Heart right ventricle (tissue), 16 donors: ENCODE measurements around the gene DYNC1I2. TPM values are rescaled to one million over a fixed set of nuclear protein-coding genes. Genes with fewer than 3 reads are reported as not detected.

ENCODE experiments used
- ATAC-seq, 8 donors: fragments of 200-7000 bp; cut with Tn5 transposase; one replicate each; pipeline ENCODE4 v1.9.1; 2020; ENCODE audit warnings: mild to moderate bottlenecking in 8 of 8, moderate library complexity in 8 of 8, moderate number of reproducible peaks in 1 of 8
- DNase-seq, 2 donors: peaks; one replicate each; pipeline ENCODE4 v3.0.0-alpha.2; 2020
- H3K27ac ChIP-seq, 10 donors: fragments of 200-600 bp; sonication (generic) in 2 of 10; one replicate each; pipeline versions ENCODE4 v1.5.0 to v1.8.0; 2020 to 2022; ENCODE audit warnings: mild to moderate bottlenecking in 3 of 10
- H3K27me3 ChIP-seq, 7 donors: fragments of 200-600 bp; one replicate each; pipeline ENCODE4 v1.8.0; 2021 to 2022; ENCODE audit warnings: mild to moderate bottlenecking in 2 of 7
- H3K36me3 ChIP-seq, 9 donors: fragments of 200-600 bp; sonication (generic) in 1 of 9; one replicate each; pipeline versions ENCODE4 v1.5.0 to v1.8.0; 2020 to 2022; ENCODE audit warnings: mild to moderate bottlenecking in 2 of 9
- H3K4me1 ChIP-seq, 9 donors: fragments of 200-600 bp; sonication (generic) in 1 of 9; one replicate each; pipeline versions ENCODE4 v1.5.0 to v1.8.0; 2020 to 2022; ENCODE audit warnings: mild to moderate bottlenecking in 4 of 9
- H3K4me3 ChIP-seq, 10 donors: fragments of 200-600 bp; sonication (generic) in 2 of 10; one replicate each; pipeline versions ENCODE4 v1.5.0 to v1.8.0; 2020 to 2022; ENCODE audit warnings: mild to moderate bottlenecking in 7 of 10, moderate library complexity in 2 of 10
- H3K9me3 ChIP-seq, 11 donors: fragments of 200-600 bp in 10 of 11; sonication (generic) in 2 of 11; one replicate each; pipeline versions ENCODE4 v1.5.0 to v1.8.0; 2013 to 2022; ENCODE audit warnings: mild to moderate bottlenecking in 2 of 11, control low read depth in 1 of 11, moderate library complexity in 1 of 11
- CTCF ChIP-seq, 9 donors: fragments of 200-600 bp; sonication (generic) in 2 of 9; IDR thresholded peaks; one replicate each; pipeline versions ENCODE4 v1.5.0 to v1.8.0; 2021 to 2022; ENCODE audit warnings: antibody characterized with exemption in 9 of 9, mild to moderate bottlenecking in 5 of 9, moderate library complexity in 1 of 9
- WGBS, 2 donors: extraction: QIAGEN DNeasy Blood & Tissue Kit; methylation state at CpG; one replicate each; pipeline ENCODE4 v1.1.7; 2013; ENCODE audit warnings: inconsistent platforms in 1 of 2; 5-methylcytosine and 5-hydroxymethylcytosine counted together
- intact Hi-C, 10 donors: fragments of 100-400 bp; cut with DNase I; formaldehyde crosslinking; loops; one replicate each; pipeline versions ENCODE4 v1.11.1 to v1.14.2; 2022
- polyA plus RNA-seq, 2 donors: library from polyadenylated mRNA; stranded (reverse); fragments of 200-250 nt; gene quantifications; one replicate each; pipeline ENCODE4 v1.2.3, GENCODE V29; 2013
- total RNA-seq, 10 donors: library from RNA; stranded (reverse); fragmentation: NEBNext Ultra II Directional in 3 of 10; extraction: Animal tissue kit (Norgen Biotek cat#: 25700) in 3 of 10; gene quantifications; one replicate each; pipeline versions ENCODE4 v1.2.1 to v1.2.4, GENCODE V29; 2021 to 2023
- donor health status: Arrhythmogenic right ventricular cardiomyopathy.
- donor health status: ischemic (EF 13 %, LVEDD 7.1; RV severe dilation, severe dysfunction).
- donor health status: healthy with polysubstance abuse.
- donor health status: DM: no; HTN: yes; CAD: no.
- donor health status: DM: no; HTN: no; CAD: no.
- donor health status: ischemic (EF 25% LVEDD 6.9; RV normal size, moderate dysfunction).
- donor health status: ischemic (EF 25% LVEDD 5.7; RV mildly dilated, moderate dysfunction).
- donor health status: healthy.
- donor health status: DM: yes; HTN: yes; CAD: no.
- donor health status: Ischemic cardiomyopathy.
- donor health status: ischemic (EF 35%, LVEDD 5.7; RV mildly dilated, moderate dysfunction).
- donor health status: nonischemic (EF 11% LVEDD 7.7; RV severe dilation, severe dysfunction).
- donor health status: DM: yes; HTN: yes; CAD: no.
- donor health status: PGD.
- donor health status: ischemic (EF 29% LVEDD 5.4; RV normal size, mild dysfunction).
- donor health status: nonischemic (EF 23%, LVEDD 6.1; RV moderate dilation, normal function).

Gene DYNC1I2
- total and polyA plus RNA-seq, 12 donors, result 63.3 to 81.4 (median 74.8) TPM

GRCh38 chr2:171741189-171741588 is 53.9 kb downstream of the DYNC1I2 start:
- WGBS, 2 donors, result 84 to 88% methylated on average over 2 of the region's 2 CpGs
- no peak overlapping the region for H3K4me3 ChIP-seq
- no peaks in the 10 kb centered on the region for H3K9me3 ChIP-seq
- H3K4me1 ChIP-seq, result no peaks in the 10 kb centered on the region
- H3K36me3 ChIP-seq, result peaks cover 0 to 100% (median 48%) of the 10 kb centered on the region in 9 donors
- ATAC-seq, result no peak
- intact Hi-C loops, result no loop called here
- no peaks in the 10 kb centered on the region for H3K27me3 ChIP-seq
- no peak for TF ChIP-seq CTCF (IDR thresholded peaks at IDR 0.05)
- no peak overlapping the region for H3K27ac ChIP-seq
- no peak for DNase-seq

GRCh38 chr2:171742760-171743159 is 55.5 kb downstream of the DYNC1I2 start:
- intact Hi-C loops, result no loop called here
- Histone ChIP-seq H3K4me1 (no peaks in the 10 kb centered on the region), H3K9me3 (no peaks in the 10 kb centered on the region), H3K36me3 (peaks cover 0 to 100% (median 43%) of the 10 kb centered on the region in 9 donors), H3K27me3 (no peaks in the 10 kb centered on the region), H3K27ac (no peak overlapping the region), H3K4me3 (no peak overlapping the region)
- ATAC-seq (no peak), DNase-seq (no peak)
- no peak for TF ChIP-seq CTCF (IDR thresholded peaks at IDR 0.05)
- WGBS, 2 donors, result 92 to 97% methylated on average over 1 of the region's 1 CpG

GRCh38 chr2:171745141-171745540 is 57.9 kb downstream of the DYNC1I2 start:
- no peaks in the 10 kb centered on the region for H3K9me3 ChIP-seq
- no peaks in the 10 kb centered on the region for H3K4me1 ChIP-seq
- peaks cover 0 to 98% (median 54%) of the 10 kb centered on the region in 9 donors for H3K36me3 ChIP-seq
- intact Hi-C loops, result no loop called here
- no peaks in the 10 kb centered on the region for H3K27me3 ChIP-seq
- ATAC-seq, result no peak
- no peak overlapping the region for H3K4me3 ChIP-seq
- TF ChIP-seq CTCF (IDR thresholded peaks at IDR 0.05), result no peak
- no peak overlapping the region for H3K27ac ChIP-seq
- WGBS, 2 donors, result 88 to 94% methylated on average over 1 of the region's 1 CpG
- no peak for DNase-seq

- Histone ChIP-seq H3K27me3 (no peaks in the 10 kb centered on the region), H3K36me3 (peaks cover 0 to 98% (median 60%) of the 10 kb centered on the region in 9 donors), H3K27ac (no peak overlapping the region), H3K4me3 (no peak overlapping the region), H3K4me1 (no peaks in the 10 kb centered on the region), H3K9me3 (no peaks in the 10 kb centered on the region)
- ATAC-seq (no peak), DNase-seq (no peak)
- no peak for TF ChIP-seq CTCF (IDR thresholded peaks at IDR 0.05)
- WGBS, 2 donors, result 90 to 91% methylated on average over 4 of the region's 4 CpGs
- intact Hi-C loops, result no loop called here
These were observed 58.5 kb downstream of the DYNC1I2 start for GRCh38 chr2:171745806-171746205.
